ENCODE measurements around the gene PIGB. TPM values are rescaled to one million over a fixed set of nuclear protein-coding genes. Genes with fewer than 3 reads are reported as not detected.

PIGB gene
- total RNA-seq, 6 experiments from 2014 or later, result 13.2 to 21.0 (median 17.4) TPM

DNA sequence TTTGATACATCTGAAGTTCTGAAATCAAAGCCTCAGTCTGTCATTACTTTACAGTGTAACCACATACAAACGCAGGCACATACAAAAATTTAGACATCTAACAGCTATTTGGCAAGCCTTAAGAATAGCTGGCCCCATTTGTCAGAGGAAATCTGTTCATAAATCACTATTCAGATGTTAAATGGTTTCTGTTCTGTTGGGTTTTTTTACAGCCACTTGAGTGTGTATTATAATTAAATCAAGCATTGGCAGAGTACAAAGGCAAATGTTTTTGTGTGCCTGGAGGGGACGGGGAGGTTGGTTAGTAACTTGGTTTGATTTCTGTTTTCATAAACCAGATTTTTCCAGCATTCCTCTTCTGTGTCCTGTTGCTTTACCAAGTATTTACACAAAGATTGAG, 24.1 kb downstream of the PIGB start:
- peaks cover 6% of the 10 kb centered on the region for H3K36me3 Mint-ChIP-seq (ENCODE audit: low read depth)
- H3K4me1 Mint-ChIP-seq (ENCODE audit: low read depth), result peaks cover 21% of the 10 kb centered on the region
- H3K27ac Mint-ChIP-seq, result peak overlapping the region; percentile 84
- H3K4me3 Mint-ChIP-seq, result no peak overlapping the region
- TF ChIP-seq, protein P1, sequence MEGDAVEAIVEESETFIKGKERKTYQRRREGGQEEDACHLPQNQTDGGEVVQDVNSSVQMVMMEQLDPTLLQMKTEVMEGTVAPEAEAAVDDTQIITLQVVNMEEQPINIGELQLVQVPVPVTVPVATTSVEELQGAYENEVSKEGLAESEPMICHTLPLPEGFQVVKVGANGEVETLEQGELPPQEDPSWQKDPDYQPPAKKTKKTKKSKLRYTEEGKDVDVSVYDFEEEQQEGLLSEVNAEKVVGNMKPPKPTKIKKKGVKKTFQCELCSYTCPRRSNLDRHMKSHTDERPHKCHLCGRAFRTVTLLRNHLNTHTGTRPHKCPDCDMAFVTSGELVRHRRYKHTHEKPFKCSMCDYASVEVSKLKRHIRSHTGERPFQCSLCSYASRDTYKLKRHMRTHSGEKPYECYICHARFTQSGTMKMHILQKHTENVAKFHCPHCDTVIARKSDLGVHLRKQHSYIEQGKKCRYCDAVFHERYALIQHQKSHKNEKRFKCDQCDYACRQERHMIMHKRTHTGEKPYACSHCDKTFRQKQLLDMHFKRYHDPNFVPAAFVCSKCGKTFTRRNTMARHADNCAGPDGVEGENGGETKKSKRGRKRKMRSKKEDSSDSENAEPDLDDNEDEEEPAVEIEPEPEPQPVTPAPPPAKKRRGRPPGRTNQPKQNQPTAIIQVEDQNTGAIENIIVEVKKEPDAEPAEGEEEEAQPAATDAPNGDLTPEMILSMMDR (IDR thresholded peaks at IDR 0.05), result no peak
- no peaks in the 10 kb centered on the region for H3K9me3 Mint-ChIP-seq
- no peaks in the 10 kb centered on the region; the same call in 1 of the 2 replicates for H3K27me3 Mint-ChIP-seq (ENCODE audit: insufficient read depth)
- DNase-seq, result peak; percentile 24

DNA sequence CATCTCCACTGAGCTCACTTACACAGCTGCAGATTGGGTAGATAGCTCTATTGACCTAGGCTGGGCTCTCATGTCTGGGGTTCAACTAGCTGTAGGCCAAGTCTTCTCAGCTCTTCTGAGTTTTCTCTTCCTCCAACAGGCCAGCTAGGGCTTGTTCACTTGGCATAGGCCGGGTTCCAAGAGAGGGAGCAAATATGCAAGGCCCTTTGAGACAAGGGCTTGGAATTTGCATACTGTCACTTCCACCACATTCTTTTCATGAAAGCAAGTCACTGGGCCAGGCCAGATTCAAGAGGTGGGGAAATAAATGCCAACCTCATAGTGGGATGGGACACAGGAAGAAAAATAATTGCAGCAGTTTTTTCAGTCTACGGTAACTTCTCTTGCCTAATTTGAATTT, 25.2 kb downstream of the PIGB start:
- Mint-ChIP-seq H3K4me3 (no peak overlapping the region), H3K4me1 (ENCODE audit: low read depth) (peaks cover 21% of the 10 kb centered on the region), H3K9me3 (no peaks in the 10 kb centered on the region), H3K36me3 (ENCODE audit: low read depth) (peaks cover 10% of the 10 kb centered on the region), H3K27me3 (ENCODE audit: insufficient read depth) (no peaks in the 10 kb centered on the region; the same call in 1 of the 2 replicates), H3K27ac (peak overlapping the region; percentile 84)
- TF ChIP-seq, protein P1 (IDR thresholded peaks at IDR 0.05), result no peak
- DNase-seq, result peak; percentile 30

DNA sequence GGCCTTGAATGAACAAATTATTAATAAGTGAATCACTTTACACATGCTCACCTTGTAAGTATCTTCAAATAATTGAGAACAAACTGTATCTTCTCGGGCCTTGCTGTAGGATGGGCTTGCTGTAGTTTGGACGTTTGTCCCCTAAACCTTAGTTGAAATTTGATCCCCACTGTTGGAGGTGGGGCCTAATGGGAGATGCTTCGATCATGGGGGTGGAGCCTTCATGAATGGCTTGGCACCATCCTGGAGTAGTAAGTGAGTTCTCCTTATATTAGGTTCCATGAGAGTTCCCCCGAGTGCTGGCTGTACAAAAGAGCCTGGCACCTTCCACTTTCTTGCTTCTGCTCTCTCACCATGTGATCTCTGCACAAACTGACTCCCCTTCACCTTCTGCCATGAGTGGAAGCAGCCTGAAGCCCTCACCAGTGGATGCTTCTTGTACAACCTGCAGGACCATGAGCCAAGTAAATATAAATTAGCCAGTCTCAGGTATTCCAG, 29.3 kb downstream of the PIGB start:
- Mint-ChIP-seq H3K27ac (no peak overlapping the region), H3K36me3 (ENCODE audit: low read depth) (peaks cover 10% of the 10 kb centered on the region), H3K9me3 (no peaks in the 10 kb centered on the region)

DNA sequence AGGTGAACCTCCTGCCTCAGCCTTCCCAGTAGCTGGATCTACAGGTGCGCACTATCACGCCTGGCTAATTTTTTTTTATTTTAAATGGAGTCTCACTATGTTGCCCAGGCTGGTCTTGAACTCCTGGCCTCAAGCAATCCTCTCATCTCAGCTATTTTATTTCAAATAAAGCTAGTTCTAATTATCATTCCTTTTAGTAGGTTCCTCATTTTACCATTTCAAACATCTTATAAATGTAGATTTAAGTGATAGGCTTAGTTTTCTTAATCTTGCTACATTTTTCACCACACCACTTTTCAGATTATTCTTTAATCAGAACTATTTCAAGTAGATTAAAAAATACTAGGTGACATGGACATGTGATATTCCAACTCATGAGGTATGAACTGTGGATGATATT, 30.3 kb downstream of the PIGB start:
- TF ChIP-seq, protein P1 (IDR thresholded peaks at IDR 0.05), result no peak
- no peak overlapping the region for H3K27ac Mint-ChIP-seq
- H3K36me3 Mint-ChIP-seq (ENCODE audit: low read depth), result peaks cover 10% of the 10 kb centered on the region
- H3K27me3 Mint-ChIP-seq (ENCODE audit: insufficient read depth), result no peaks in the 10 kb centered on the region
- H3K9me3 Mint-ChIP-seq, result no peaks in the 10 kb centered on the region
- H3K4me1 Mint-ChIP-seq (ENCODE audit: low read depth), result peaks cover 3% of the 10 kb centered on the region
- no peak overlapping the region for H3K4me3 Mint-ChIP-seq
- DNase-seq, result no peak

More for the DNA sequence above, 29.3 kb downstream of the PIGB start:
- H3K4me3 Mint-ChIP-seq, result no peak overlapping the region
- TF ChIP-seq, protein P1 (IDR thresholded peaks at IDR 0.05), result no peak
- DNase-seq, result no peak
- H3K4me1 Mint-ChIP-seq (ENCODE audit: low read depth), result peaks cover 13% of the 10 kb centered on the region
- no peaks in the 10 kb centered on the region; the same call in 1 of the 2 replicates for H3K27me3 Mint-ChIP-seq (ENCODE audit: insufficient read depth)

DNA sequence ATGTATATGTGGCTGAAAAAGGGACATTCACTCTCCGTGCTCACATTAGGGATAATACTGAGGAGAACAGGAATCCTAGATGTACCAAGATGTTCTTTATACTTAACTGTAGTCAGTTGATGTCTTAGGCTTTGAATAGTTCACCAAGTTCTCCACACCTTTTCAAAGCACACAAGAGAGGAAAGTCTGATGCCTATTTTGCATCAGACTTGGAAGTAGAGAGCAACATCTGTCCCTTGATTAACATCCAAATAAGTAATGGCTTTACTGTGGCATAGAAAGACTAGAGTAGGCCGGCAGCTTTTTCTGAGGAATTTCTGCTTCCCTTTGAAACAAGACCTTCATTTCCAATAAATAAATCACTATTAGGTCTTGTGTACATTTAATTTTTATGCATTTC, 34.0 kb downstream of the PIGB start:
- TF ChIP-seq, protein P1 (IDR thresholded peaks at IDR 0.05), result no peak
- Mint-ChIP-seq H3K9me3 (no peaks in the 10 kb centered on the region), H3K27me3 (ENCODE audit: insufficient read depth) (no peaks in the 10 kb centered on the region), H3K4me3 (no peak overlapping the region), H3K4me1 (ENCODE audit: low read depth) (peaks cover 12% of the 10 kb centered on the region), H3K27ac (no peak overlapping the region), H3K36me3 (ENCODE audit: low read depth) (peaks cover 19% of the 10 kb centered on the region)
- DNase-seq, result no peak

Data from HFFc6 (cell line).